ENCODE measurements around the gene PPT2. TPM values are rescaled to one million over a fixed set of nuclear protein-coding genes. Genes with fewer than 3 reads are reported as not detected.

PPT2 gene
- total and polyA plus RNA-seq, 2 of the 13 experiments (the other 11 are each of a cell fraction or from before 2014, with no cell fraction given), result 39.2 to 61.8 TPM

GRCh38 chr6:32190054-32190851, 36.3 kb downstream of the PPT2 start, which contains the start of gene PBX2 (continued):
- TF ChIP-seq PRDM15 (CRISPR knock-in tag; IDR thresholded peaks at IDR 0.05), result peak; percentile 85
- TF ChIP-seq ZNF317 (CRISPR knock-in tag; IDR thresholded peaks at IDR 0.05), result 0 out of 2 replicates have a peak, but pooled peaks have one; percentile 69
- TF ChIP-seq ELF3 (CRISPR knock-in tag; IDR thresholded peaks at IDR 0.05), result peak; percentile 86
- TF ChIP-seq FOXK2 (IDR thresholded peaks at IDR 0.05), result 0 out of 2 replicates have a peak, but pooled peaks have one; percentile 26
- TF ChIP-seq GATAD2A (CRISPR knock-in tag; IDR thresholded peaks at IDR 0.05), result peak; percentile 54
- TF ChIP-seq GABPB1 (CRISPR knock-in tag; IDR thresholded peaks at IDR 0.05), result peak; percentile 61
- TF ChIP-seq TAF1 (CRISPR knock-in tag; IDR thresholded peaks at IDR 0.05), result peak; percentile 55
- TF ChIP-seq FOXP1 (IDR thresholded peaks at IDR 0.05), result no peak
- peak; percentile 28; the same call in 1 of the 2 replicates for TF ChIP-seq FOXP1 (CRISPR knock-in tag; IDR thresholded peaks at IDR 0.05)
- TF ChIP-seq ZNF790 (CRISPR knock-in tag; IDR thresholded peaks at IDR 0.05; ENCODE audit: borderline replicate concordance), result no peak
- TF ChIP-seq, protein P1, sequence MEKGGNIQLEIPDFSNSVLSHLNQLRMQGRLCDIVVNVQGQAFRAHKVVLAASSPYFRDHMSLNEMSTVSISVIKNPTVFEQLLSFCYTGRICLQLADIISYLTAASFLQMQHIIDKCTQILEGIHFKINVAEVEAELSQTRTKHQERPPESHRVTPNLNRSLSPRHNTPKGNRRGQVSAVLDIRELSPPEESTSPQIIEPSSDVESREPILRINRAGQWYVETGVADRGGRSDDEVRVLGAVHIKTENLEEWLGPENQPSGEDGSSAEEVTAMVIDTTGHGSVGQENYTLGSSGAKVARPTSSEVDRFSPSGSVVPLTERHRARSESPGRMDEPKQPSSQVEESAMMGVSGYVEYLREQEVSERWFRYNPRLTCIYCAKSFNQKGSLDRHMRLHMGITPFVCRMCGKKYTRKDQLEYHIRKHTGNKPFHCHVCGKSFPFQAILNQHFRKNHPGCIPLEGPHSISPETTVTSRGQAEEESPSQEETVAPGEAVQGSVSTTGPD (CRISPR knock-in tag; IDR thresholded peaks at IDR 0.05), result 0 out of 2 replicates have a peak, but pooled peaks have one; percentile 48
- peak; percentile 93 for TF ChIP-seq ZNF281 (CRISPR knock-in tag; IDR thresholded peaks at IDR 0.05; ENCODE audit: borderline replicate concordance)
- peak; percentile 41; the same call in 1 of the 2 replicates for TF ChIP-seq SIX1 (CRISPR knock-in tag; IDR thresholded peaks at IDR 0.05; ENCODE audit: borderline replicate concordance)
- TF ChIP-seq RFXAP (CRISPR knock-in tag; IDR thresholded peaks at IDR 0.05; ENCODE audit: borderline replicate concordance), result 0 out of 2 replicates have a peak, but pooled peaks have one; percentile 30
- TF ChIP-seq NFYC (CRISPR knock-in tag; IDR thresholded peaks at IDR 0.05), result 0 out of 2 replicates have a peak, but pooled peaks have one; percentile 16
- TF ChIP-seq ZNF30 (CRISPR knock-in tag; IDR thresholded peaks at IDR 0.05), result no peak
- 0 out of 2 replicates have a peak, but pooled peaks have one; percentile 44 for TF ChIP-seq ZZZ3 (CRISPR knock-in tag; IDR thresholded peaks at IDR 0.05; ENCODE audit: borderline replicate concordance)
- peak; percentile 92 for TF ChIP-seq HNRNPH1 (optimal IDR thresholded peaks at IDR 0.05; ENCODE audit: low read depth, low read length)
- no peak for TF ChIP-seq ZNF678 (CRISPR knock-in tag; IDR thresholded peaks at IDR 0.05)
- TF ChIP-seq RFX3 (CRISPR knock-in tag; IDR thresholded peaks at IDR 0.05), result no peak
- no peak for TF ChIP-seq ISX (CRISPR knock-in tag; conservative IDR thresholded peaks at IDR 0.05)
- 0 out of 2 replicates have a peak, but pooled peaks have one; percentile 85 for TF ChIP-seq TSC22D2 (CRISPR knock-in tag; IDR thresholded peaks at IDR 0.05; ENCODE audit: borderline replicate concordance)
- peak; percentile 17; the same call in 1 of the 2 replicates for TF ChIP-seq NFKBIZ (CRISPR knock-in tag; IDR thresholded peaks at IDR 0.05)
- TF ChIP-seq TARDBP (CRISPR knock-in tag; IDR thresholded peaks at IDR 0.05), result 0 out of 2 replicates have a peak, but pooled peaks have one; percentile 20
